Muscle of leg (tissue), 16 donors: Measurements from ENCODE around the gene CTAGE9. TPM values are rescaled to one million over a fixed set of nuclear protein-coding genes. Genes with fewer than 3 reads are reported as not detected.
"Not testable (repeated sequence)": the region's sequence is repeated elsewhere in the genome, so short reads cannot be mapped to it uniquely, and the experiment has no call there.

Experiments used
- DNase-seq: peaks from one replicate; pipeline ENCODE4 v3.0.0; 2013
- H3K27ac ChIP-seq: one replicate; pipeline ENCODE4 v1.5.1; 2013; ENCODE audit warnings: mild to moderate bottlenecking, low read length, control low read depth
- H3K27me3 ChIP-seq: one replicate; pipeline ENCODE4 v1.6.1; 2013; ENCODE audit warnings: low read length; ENCODE audit not compliant: control insufficient read depth, insufficient read depth
- H3K36me3 ChIP-seq: one replicate; pipeline ENCODE4 v1.6.1; 2013; ENCODE audit warnings: low read length; ENCODE audit not compliant: control insufficient read depth, insufficient read depth
- H3K4me1 ChIP-seq: one replicate; pipeline ENCODE4 v1.6.1; 2013; ENCODE audit warnings: low read length; ENCODE audit not compliant: control insufficient read depth, insufficient read depth
- H3K4me3 ChIP-seq: one replicate; pipeline ENCODE4 v1.5.1; 2013; ENCODE audit warnings: low read length, control low read depth
- H3K9me3 ChIP-seq: replicated peaks from 2 replicates; pipeline ENCODE4 v1.6.1; 2013; ENCODE audit warnings: low read depth, low read length; ENCODE audit not compliant: control insufficient read depth
- WGBS: methylation state at CpG from one replicate; pipeline ENCODE4 v1.1.5; 2013; ENCODE audit warnings: missing lambda C conversion rate; ENCODE audit not compliant: insufficient coverage; 5-methylcytosine and 5-hydroxymethylcytosine counted together
- long read RNA-seq, 11 donors: transcript quantifications; one replicate each; lab custom pipeline, GENCODE V29; 2026
- polyA plus RNA-seq, 8 donors: library from polyadenylated mRNA; unstranded; fragments of 120-200 nt; gene quantifications; one replicate each; pipeline versions ENCODE4 v1.2.1 to v1.2.3, GENCODE V29; 2013; ENCODE audit warnings: inconsistent platforms in 1 of 8, low replicate concordance in 1 of 8; ENCODE audit not compliant: insufficient read length in 8 of 8, insufficient read depth in 1 of 8
- total RNA-seq: library from RNA; stranded (reverse); fragments of 120-200 nt; gene quantifications from one replicate; pipeline ENCODE4 v1.2.4, GENCODE V29; 2013

CTAGE9 gene, protein sequence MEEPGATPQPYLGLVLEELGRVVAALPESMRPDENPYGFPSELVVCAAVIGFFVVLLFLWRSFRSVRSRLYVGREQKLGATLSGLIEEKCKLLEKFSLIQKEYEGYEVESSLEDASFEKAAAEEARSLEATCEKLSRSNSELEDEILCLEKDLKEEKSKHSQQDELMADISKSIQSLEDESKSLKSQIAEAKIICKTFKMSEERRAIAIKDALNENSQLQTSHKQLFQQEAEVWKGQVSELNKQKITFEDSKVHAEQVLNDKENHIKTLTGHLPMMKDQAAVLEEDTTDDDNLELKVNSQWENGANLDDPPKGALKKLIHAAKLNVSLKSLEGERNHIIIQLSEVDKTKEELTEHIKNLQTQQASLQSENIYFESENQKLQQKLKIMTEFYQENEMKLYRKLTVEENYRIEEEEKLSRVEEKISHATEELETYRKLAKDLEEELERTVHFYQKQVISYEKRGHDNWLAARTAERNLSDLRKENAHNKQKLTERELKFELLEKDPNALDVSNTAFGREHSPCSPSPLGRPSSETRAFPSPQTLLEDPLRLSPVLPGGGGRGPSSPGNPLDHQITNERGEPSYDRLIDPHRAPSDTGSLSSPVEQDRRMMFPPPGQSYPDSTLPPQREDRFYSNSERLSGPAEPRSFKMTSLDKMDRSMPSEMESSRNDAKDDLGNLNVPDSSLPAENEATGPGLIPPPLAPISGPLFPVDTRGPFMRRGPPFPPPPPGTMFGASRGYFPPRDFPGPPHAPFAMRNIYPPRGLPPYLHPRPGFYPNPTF
- total RNA-seq (not detected), polyA plus RNA-seq (under 1 TPM in 1 of 8 donors, not detected in 7; 0.17 TPM)
- long read RNA-seq, donor 1 = 0 reads
- long read RNA-seq, donor 2 = 0 reads
- long read RNA-seq, donor 3 = 0 reads
- long read RNA-seq, donor 4 = 0 reads
- long read RNA-seq, donor 5 = 0 reads
- long read RNA-seq, donor 6 = 0 reads
- long read RNA-seq, donor 7 = 0 reads
- long read RNA-seq, donor 8 = 0 reads
- long read RNA-seq, donor 9 = 0 reads
- long read RNA-seq, donor 10 = 0 reads
- long read RNA-seq, donor 11 = 0 reads

DNA sequence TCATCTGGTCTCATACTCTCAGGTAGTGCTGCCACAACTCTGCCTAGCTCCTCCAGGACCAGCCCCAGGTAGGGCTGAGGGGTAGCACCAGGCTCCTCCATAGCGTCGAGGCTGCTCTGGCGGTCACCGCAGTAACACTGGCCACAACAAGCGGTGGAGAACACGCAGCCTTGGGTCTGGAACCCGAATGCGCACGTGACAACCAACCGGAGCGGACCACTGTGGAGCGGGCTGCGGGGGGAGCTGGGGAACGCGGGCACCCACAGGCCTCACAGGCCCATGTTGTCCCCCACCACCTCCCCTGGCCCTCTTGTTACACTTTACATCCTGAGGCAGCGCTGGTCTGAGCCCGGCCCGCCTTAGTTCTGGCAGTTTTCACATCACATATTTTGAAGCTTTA lies at the start of gene CTAGE9:
Gene CTAGE9, minus strand, starts transcription at position 101 of the 400 bp plus-strand sequence. Its CDS starts 0 bp downstream, at position 101.
- DNase-seq, H3K27me3 ChIP-seq, H3K4me1 ChIP-seq, H3K27ac ChIP-seq, H3K4me3 ChIP-seq, H3K9me3 ChIP-seq, H3K36me3 ChIP-seq: not testable (repeated sequence)
- WGBS = no CpG with 5 or more reads among the region's 18 CpGs

DNA sequence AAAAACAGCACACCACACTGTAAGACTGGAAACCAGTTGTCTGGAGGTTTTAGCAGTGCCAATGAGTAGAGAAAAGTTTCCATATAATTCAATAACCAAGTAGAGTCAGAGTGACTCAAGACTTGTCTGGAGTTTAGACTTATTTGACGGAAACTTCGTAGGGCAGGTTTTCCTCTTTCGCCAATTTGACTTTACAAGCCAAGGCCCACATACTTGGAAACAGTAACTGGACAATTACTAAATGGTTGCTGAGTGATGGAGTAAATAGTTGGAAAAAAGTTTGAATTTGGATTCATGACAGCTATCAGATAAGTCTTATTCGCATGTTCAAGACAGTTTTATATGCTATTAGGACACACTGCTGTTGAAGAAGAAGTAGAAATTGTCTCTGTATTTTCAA lies 48.1 kb upstream of the CTAGE9 start:
- WGBS = no CpG with 5 or more reads among the region's 4 CpGs
- Histone ChIP-seq H3K27me3 (no peaks in the 10 kb centered on the region), H3K9me3 (no peaks in the 10 kb centered on the region), H3K4me1 (peaks cover 2% of the 10 kb centered on the region), H3K27ac (no peak overlapping the region), H3K36me3 (no peaks in the 10 kb centered on the region), H3K4me3 (no peak overlapping the region)
- peak; percentile 93 for DNase-seq

DNA sequence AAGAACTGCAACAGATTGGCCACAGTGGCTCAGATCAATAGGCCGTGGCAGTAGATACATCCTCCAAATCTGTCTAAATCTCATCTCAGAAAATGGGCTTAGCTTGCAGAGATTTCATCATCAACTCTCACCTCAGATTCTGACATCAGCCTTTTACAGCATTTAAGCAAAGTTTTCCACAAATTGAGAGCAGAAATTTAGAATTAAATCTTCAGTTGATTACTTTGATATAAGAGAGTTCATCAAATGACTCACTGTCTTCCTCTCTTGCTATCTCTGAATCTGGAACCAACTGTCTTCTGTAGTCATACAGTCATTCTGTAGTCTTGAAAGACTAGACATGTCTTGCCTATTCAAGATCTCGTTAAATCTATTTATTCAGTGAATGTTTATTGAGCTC lies 45.2 kb upstream of the CTAGE9 start:
- Histone ChIP-seq H3K4me1 (peaks cover 2% of the 10 kb centered on the region), H3K4me3 (no peak overlapping the region), H3K27me3 (no peaks in the 10 kb centered on the region), H3K27ac (no peak overlapping the region), H3K9me3 (no peaks in the 10 kb centered on the region), H3K36me3 (no peaks in the 10 kb centered on the region)
- WGBS = 100% methylated on average over 1 of the region's 2 CpGs
- DNase-seq = no peak

DNA sequence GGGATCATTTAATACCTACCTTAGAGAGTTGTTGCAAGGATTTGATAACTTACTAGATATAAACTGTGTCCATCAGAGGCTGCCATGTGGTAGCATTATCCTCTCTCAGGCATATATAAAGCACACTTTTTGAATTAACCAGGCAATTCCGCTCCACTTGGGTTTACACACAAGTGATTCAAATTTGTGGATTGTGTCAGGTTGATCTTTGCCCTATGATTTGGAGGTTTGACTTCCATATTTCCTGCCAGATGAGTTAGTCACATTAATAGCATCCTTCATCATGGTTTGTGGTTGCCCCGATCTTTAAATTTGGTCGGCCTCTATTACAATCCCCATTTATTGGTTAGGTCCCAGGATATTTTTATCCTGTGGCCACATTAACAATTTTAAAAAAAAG lies 44.8 kb upstream of the CTAGE9 start:
- H3K36me3 ChIP-seq = no peaks in the 10 kb centered on the region
- no peak for DNase-seq
- H3K27ac ChIP-seq = no peak overlapping the region
- no peak overlapping the region for H3K4me3 ChIP-seq
- WGBS = no CpG with 5 or more reads among the region's 3 CpGs
- no peaks in the 10 kb centered on the region for H3K27me3 ChIP-seq
- H3K9me3 ChIP-seq = no peaks in the 10 kb centered on the region
- H3K4me1 ChIP-seq = peaks cover 2% of the 10 kb centered on the region

DNA sequence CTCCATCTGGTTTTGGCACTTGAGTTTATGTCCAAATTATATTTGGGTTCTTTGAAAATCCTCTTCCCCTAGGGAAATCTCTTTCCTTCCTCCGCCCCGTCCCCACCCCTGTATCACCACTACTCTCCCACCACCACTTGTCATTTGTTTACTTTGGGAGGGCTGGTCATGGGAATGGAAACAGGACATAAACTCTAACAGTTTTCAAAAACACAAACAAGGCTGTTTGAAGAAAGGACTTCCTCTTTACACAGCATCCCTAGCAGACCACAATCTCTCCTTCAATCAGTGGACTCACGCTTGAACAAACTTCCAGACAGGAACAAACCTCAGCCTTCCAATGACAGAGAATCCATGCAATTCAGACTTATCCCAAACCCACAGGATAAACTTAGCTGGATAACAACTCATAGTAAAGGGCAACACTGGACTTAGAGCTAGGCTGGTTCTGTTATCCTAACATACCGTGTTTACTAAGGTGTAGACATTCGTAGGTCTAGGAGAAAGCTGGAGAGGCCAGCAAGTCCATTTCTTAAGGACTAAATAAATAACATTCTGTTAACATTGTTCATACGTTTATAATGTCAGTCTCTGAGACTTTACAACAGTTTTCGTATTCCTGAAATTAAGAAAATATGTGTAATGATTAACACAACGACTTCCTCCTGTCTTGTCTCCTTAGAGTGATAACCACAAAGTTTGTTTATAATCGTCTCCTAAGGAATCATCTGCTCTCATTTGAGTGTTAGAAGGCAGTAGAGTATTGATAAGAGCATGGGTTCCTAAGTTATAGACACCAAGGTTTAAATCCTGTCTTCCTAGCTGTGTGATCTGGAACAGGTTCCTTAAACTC lies 44.1 kb upstream of the CTAGE9 start:
- no peak overlapping the region for H3K27ac ChIP-seq
- 64% methylated on average over 1 of the region's 9 CpGs for WGBS
- DNase-seq = no peak
- peaks cover 2% of the 10 kb centered on the region for H3K4me1 ChIP-seq
- no peaks in the 10 kb centered on the region for H3K9me3 ChIP-seq
- H3K27me3 ChIP-seq = no peaks in the 10 kb centered on the region
- no peak overlapping the region for H3K4me3 ChIP-seq
- H3K36me3 ChIP-seq = no peaks in the 10 kb centered on the region

DNA sequence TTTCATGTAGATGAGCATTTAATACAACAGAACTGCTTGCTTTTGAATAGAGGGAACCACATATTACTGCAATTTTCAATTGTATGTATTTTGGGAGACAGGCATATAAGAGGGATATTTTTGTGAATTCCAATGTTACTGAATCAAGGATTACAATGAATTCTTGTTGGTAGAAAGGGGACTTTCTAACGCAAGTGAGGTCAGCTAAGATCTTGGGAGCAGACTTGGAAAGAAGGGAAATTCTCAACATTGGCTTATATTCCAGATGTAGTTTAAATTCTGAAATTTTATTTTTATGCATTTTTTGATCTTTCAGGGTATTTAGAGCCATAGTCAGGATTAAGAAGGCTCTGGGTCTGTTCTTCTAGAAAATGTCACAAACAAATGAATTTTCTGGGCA lies 43.3 kb upstream of the CTAGE9 start:
- H3K36me3 ChIP-seq = no peaks in the 10 kb centered on the region
- H3K4me1 ChIP-seq = peaks cover 2% of the 10 kb centered on the region
- H3K27ac ChIP-seq = no peak overlapping the region
- no peaks in the 10 kb centered on the region for H3K27me3 ChIP-seq
- no peak overlapping the region for H3K4me3 ChIP-seq
- WGBS = no CpG with 5 or more reads among the region's 1 CpG
- DNase-seq = no peak
- no peaks in the 10 kb centered on the region for H3K9me3 ChIP-seq

DNA sequence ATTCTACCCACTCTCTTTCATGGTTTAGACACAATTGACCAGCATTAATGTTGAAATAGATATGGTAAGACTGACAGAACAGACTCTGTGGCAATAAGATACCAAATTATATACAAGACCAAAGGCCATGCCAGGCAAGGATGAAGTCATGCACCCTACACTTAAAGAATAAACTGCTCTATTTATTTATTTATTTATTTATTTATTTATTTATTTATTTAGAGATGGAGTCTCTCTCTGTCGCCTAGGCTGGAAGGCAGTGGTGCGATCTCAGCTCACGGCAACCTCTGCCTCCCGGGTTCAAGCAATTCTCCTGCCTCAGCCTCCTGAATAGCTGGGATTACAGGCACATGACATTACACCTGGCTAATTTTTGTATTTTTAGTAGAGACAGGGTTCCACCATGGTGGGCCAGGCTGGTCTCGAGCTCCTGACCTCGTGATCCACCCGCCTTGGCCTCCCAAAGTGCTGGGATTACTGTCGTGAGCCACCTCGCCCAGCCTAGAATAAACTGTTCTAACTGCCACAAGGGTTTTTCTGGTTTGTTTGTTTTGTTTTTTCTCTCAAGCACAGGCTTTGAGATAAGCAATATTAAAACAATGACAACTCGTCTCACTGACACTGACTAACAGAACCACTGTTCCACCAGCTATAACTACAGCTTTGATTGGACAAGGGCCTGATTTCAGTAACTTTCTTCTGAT lies 40.3 kb upstream of the CTAGE9 start:
- H3K36me3 ChIP-seq, H3K27me3 ChIP-seq, DNase-seq, H3K4me1 ChIP-seq, H3K9me3 ChIP-seq, H3K4me3 ChIP-seq, H3K27ac ChIP-seq: not testable (repeated sequence)
- WGBS = 91% methylated on average over 4 of the region's 10 CpGs

DNA sequence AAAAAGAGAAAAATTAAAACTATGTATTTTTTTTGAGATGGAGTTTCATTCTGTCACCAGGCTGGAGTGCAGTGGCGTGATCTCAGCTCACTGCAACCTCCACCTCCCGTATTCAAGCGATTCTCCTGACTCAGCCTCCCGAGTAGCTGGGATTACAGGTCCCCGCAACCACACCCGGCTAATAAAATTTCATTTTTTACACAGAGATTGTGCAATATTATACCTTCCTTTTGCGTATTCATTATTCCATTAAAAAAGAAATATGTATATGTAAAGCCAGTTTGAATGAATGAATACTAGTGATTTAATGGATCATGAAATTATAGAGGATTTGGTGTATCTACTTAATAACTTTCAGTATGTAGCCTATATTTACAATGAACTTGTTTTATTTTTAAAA lies 38.2 kb upstream of the CTAGE9 start:
- H3K9me3 ChIP-seq = no peaks in the 10 kb centered on the region
- H3K27ac ChIP-seq = no peak overlapping the region
- H3K4me1 ChIP-seq = no peaks in the 10 kb centered on the region
- no peak overlapping the region for H3K4me3 ChIP-seq
- H3K27me3 ChIP-seq = no peaks in the 10 kb centered on the region
- H3K36me3 ChIP-seq = no peaks in the 10 kb centered on the region
- no peak for DNase-seq
- 100% methylated on average over 3 of the region's 7 CpGs for WGBS

DNA sequence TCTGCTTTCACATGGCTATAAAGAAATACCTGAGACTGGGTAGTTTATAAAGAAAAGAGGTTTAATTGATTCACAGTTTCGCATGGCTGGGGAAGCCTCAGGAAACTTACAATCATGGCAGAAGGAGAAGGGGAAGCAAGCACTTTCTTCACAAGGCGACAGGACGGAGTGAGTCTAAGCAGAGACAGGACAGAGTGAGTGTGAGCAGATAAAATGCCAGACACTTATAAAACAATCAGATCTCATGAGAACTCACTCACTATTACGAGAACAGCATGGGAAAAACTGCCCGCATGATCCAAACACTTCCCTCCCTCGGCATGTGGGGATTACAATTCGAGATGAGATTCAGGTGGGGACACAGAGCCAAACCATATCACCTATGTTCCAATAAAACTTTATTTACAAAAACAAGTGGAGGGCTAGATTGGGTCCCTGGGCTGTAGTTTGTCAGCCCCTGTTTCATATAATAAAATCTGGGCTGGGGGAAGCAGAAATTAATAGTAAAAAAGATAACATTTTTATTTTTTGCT lies 37.1 kb upstream of the CTAGE9 start:
- Histone ChIP-seq H3K4me3 (no peak overlapping the region), H3K27me3 (no peaks in the 10 kb centered on the region), H3K9me3 (no peaks in the 10 kb centered on the region), H3K27ac (no peak overlapping the region), H3K4me1 (no peaks in the 10 kb centered on the region), H3K36me3 (no peaks in the 10 kb centered on the region)
- 86% methylated on average over 2 of the region's 7 CpGs for WGBS
- DNase-seq = no peak
